ENCODE measurements around the gene USF3.

GRCh38 chr3:113623324-113623723 is 73.1 kb downstream of the USF3 start:
- TF ChIP-seq CTCF (IDR thresholded peaks at IDR 0.05; ENCODE audit: poor library complexity, severe bottlenecking): no peak
- no peak for TF ChIP-seq EZH2 (IDR thresholded peaks at IDR 0.05; ENCODE audit: borderline replicate concordance, insufficient read depth, low read length, poor library complexity, severe bottlenecking)
- no peak for TF ChIP-seq POLR2AphosphoS5 (IDR thresholded peaks at IDR 0.05)
- no peak for TF ChIP-seq EP300 (conservative IDR thresholded peaks at IDR 0.05; ENCODE audit: poor library complexity, severe bottlenecking)
- no peak for TF ChIP-seq RAD21 (conservative IDR thresholded peaks at IDR 0.05)
- TF ChIP-seq SMC3 (conservative IDR thresholded peaks at IDR 0.05; ENCODE audit: poor library complexity): no peak
- TF ChIP-seq TAF1 (IDR thresholded peaks at IDR 0.05; ENCODE audit: low read depth): no peak
- no peak for TF ChIP-seq REST (IDR thresholded peaks at IDR 0.05; ENCODE audit: borderline replicate concordance)

All from neural cell (in vitro differentiated cells).